Measurements from ENCODE around the gene SPHK1.
A peak's percentile ranks its signal among the peaks of the same experiment; 100 is the strongest.
"Not testable (repeated sequence)": the region's sequence is repeated elsewhere in the genome, so short reads cannot be mapped to it uniquely, and the experiment has no call there.

SPHK1 gene, protein sequence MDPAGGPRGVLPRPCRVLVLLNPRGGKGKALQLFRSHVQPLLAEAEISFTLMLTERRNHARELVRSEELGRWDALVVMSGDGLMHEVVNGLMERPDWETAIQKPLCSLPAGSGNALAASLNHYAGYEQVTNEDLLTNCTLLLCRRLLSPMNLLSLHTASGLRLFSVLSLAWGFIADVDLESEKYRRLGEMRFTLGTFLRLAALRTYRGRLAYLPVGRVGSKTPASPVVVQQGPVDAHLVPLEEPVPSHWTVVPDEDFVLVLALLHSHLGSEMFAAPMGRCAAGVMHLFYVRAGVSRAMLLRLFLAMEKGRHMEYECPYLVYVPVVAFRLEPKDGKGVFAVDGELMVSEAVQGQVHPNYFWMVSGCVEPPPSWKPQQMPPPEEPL

DNA sequence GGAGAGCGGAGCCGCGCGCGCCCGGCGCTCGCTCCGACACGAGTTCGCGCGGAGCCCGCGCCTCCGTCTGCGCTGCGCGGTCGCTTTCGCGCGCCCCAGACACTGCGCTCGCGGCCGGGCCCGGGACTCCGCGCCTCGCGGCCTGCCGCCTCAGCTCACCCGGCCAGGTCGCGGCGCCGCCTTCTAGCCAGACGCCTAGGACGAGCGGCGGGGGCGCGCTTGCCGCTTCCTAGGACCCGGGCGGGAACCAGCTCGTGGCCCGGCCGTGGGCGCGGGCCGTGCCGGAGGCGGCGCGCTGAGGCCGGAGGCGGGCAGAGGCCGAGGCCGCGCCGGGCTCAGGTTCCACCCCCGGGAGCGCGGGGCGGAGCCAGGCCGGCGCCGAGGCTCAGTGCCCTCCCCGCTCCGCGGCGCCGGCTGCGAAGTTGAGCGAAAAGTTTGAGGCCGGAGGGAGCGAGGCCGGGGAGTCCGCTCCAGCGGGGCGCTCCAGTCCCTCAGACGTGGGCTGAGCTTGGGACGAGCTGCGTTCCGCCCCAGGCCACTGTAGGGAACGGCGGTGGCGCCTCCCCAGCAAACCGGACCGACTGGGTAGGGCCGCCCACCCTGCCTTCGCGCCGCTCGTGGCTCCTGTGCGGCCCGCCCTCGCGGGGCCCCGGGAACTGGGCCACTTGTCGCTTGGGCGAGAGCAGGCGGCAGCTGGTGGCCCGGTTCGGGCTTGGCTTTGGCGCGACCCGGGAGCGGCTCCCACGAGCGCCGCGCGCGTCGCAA lies at the start of gene SPHK1:
SPHK1 (plus strand) TSS at position 388 of the 765 bp plus-strand sequence. CDS start 1,036 bp downstream, outside the sequence.
- intact Hi-C loops (cut with DNase I) = no loop called here
- no peak for DNase-seq

DNA sequence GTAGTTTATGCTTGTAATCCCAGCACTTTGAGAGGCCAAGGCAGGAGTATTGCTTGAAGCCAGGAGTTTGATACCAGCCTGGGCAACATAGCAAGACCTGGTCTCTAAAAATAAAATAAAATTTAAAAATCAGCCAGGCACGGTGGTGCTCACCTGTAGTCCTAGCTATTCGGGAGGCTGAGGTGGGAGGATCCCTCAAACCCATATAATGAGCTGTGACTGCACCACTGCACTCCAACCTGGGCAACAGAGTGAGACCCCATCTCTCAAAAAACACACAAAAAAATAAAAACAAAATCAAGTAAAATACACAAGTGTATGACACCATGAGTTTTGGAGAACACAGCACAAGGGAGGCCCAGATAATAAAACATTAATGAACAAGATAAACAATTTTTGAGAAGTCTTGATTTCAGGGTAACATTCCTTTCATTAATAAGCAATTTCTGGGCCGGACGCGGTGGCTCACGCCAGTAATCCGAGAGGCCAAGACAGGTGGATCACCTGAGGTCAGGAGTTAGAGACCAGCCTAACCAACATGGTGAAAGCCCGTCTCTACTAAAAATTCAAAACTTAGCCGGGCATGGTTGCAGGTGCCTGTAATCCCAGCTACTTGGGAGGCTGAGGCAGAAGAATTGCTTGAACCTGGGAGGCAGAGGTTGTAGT lies 48.6 kb upstream of the SPHK1 start:
- intact Hi-C loops (cut with DNase I) = no loop called here
- DNase-seq = peak in 1 of 10 donors; percentile 29

DNA sequence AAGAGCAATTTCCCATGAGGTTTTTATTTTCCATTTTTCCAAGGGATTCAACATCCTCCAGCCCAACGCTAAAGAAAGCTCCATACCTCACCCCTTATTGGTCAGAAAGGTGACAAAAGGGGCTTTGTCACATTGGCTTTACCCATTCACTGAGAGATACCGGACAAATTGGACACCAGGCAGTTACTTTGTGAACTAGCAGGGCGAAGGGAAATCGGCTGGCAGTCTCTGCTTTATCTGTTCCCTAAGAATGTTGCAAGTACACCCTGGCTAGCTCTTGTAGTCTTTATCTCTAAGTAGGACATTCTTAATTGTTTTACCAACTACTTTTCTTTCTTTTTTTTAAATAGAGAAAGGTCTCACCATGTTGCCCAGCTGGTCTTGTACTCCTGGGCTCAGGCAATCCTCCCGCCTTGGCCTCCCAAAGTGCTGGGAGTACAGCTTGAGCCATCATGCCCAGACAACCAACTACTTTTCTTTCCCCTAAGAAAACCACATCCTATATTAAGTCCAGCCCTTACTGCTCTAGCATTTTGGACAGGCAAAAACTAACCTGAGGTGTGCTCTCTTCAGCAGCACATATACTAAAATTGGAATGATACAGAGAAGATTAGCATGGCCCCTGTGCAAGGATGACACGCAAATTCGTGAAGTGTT lies 47.5 kb upstream of the SPHK1 start:
- intact Hi-C loops (cut with DNase I) = no loop called here

DNA sequence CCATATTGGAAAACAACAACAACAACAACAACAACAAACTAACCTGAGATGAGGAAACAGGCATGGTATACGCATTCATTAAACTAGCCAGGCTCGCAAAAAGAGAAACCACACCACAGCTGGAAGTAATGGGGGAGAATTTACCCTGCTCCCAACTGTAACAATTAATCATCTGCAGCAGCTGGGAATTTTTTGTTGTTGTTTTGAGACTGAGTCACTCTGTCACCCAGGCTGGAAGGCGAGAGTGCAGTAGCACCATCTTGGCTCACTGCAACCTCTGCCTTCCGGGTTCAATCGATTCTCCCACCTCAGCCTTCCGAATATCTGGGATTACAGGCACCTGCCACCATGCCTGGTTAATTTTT lies 47.0 kb upstream of the SPHK1 start:
- intact Hi-C loops (cut with DNase I) = no loop called here
- no peak for DNase-seq

More for the DNA sequence above, 47.5 kb upstream of the SPHK1 start:
- peak in 1 of 10 donors; percentile 19 for DNase-seq

DNA sequence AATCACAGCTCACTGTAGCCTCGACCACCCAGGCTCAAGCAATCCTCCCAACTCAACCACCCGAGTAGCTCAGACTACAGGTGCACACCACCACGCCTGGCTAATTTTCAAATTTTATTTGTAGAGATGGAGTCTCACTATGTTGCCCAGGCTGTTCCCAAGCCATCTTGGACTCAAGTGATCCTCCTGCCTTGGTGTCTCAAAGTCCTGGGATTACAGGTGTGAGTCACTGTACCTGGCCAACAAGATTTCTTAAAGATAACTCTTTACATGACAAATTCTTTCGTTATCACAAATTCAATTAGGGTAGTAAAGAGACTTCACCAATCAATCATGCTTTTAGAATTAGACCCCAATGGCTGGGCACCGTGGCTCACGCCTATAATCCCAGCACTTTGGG lies 43.1 kb upstream of the SPHK1 start:
- DNase-seq = peak in 1 of 10 donors; percentile 33
- intact Hi-C loops (cut with DNase I) = no loop called here

DNA sequence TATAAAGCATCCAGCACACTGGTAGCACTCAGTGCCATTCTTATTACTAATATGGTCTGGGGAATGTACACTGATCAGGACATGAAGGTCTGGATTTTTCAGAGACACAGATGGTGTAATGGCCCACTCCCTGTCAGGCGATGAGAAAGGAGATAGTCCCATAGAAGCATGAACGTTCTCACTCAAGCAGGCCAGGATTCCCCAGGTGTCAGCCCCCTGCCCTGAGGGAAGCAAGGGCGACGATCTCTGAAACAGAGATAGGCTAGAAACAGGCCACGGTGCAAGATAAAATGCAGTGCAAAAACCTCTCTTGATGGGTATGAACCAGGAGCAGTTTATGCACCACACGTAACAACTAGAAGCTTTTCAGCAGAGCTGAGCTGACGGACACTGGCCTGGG lies 41.3 kb upstream of the SPHK1 start:
- no peak for DNase-seq
- intact Hi-C loops (cut with DNase I) = no loop called here

DNA sequence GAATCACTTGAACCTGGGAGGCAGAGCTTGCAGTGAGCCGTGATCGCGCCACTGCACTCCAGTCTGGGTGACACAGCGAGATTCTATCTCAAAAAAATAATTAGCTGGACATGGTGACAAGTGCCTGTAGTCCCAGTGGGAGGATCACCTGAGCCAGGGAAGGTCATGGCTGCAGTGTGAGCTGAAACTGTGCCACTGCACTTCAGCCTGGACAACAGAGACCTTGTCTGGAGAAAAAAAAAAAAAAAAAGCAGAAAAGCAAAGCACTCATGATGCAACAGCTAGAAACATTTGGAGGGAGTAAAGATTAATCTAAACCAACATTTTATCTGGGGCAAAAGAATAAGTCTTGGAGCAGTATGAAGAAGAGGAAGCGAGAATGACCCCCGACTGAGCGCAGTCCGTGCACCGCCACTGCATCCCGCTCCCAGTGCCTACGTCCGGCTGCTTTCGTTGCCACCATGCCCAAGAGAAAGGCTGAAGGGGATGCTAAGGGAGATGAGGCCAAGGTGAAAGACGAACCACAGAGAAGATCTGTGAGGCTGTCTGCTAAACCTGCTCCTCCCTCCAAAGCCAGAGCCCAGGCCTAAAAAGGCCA lies 38.9 kb upstream of the SPHK1 start:
- DNase-seq = peak in 2 of 10 donors; percentile 41
- intact Hi-C loops (cut with DNase I) = no loop called here

DNA sequence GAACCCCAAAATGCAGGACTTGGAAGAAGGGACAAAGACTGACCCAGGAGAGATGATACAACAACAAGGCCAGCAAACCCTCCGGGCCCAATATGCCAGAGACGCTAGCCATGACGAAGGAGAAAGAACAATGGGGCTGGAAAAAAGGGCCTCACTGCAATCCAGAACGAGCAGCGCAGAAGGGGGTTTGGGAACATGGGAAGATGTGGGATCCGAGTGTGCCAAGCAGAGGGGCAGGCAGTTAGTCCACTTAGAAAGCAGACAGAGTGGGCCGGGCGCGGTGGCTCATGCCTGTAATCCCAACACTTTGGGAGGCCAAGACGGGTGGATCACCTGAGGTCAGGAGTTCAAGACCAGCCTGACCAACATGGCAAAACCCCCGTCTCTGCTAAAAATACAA lies 37.5 kb upstream of the SPHK1 start:
- peak in 2 of 10 donors; percentile 68 to 73 for DNase-seq
- intact Hi-C loops (cut with DNase I) = not testable (repeated sequence)

DNA sequence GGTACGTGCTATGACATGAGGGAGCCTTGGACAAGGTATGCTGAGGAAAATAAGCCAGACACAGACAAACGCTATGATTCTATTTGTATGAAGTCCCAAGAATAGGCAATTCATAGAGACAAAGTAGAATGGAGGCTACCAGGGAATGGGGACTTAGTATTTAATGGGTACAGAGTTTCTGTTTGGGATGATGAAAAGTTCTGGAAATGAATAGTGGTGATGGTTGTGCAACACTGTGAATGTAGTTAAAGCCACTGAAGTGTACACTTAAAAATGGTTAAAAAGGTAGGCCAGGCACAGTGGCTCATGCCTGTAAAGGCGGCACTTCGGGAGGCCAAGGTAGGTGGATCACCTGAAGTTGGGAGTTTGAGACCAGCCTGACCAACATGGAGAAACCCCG lies 33.9 kb upstream of the SPHK1 start:
- intact Hi-C loops (cut with DNase I) = no loop called here
- peak in 1 of 10 donors; percentile 16 for DNase-seq

DNA sequence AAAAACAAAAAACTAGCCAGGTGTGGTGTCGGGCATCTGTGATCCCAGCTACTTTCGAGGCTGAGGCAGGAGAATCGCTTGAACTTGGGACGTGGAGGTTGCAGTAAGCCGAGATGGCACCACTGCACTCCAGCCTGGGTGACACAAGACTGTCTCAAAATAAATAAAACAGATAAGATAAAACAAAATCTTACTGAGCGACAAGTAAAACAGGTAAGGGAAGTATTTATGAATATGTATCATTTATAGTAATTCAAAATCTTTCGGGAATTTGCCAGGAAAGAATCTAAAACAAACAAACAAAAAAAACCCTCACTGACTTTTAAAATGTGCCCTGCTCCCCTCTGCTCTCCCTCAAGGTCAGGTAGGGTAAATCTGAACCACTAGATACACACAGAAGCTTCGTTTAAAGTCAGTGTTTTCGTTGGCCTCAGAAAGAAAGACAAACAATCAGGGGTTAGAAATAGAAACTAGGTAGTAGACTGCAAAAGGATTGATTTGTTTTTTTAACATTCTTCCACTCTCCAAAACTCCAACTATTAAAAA lies 32.8 kb upstream of the SPHK1 start:
- DNase-seq = peak in 2 of 10 donors; percentile 1 to 29
- intact Hi-C loops (cut with DNase I) = no loop called here

DNA sequence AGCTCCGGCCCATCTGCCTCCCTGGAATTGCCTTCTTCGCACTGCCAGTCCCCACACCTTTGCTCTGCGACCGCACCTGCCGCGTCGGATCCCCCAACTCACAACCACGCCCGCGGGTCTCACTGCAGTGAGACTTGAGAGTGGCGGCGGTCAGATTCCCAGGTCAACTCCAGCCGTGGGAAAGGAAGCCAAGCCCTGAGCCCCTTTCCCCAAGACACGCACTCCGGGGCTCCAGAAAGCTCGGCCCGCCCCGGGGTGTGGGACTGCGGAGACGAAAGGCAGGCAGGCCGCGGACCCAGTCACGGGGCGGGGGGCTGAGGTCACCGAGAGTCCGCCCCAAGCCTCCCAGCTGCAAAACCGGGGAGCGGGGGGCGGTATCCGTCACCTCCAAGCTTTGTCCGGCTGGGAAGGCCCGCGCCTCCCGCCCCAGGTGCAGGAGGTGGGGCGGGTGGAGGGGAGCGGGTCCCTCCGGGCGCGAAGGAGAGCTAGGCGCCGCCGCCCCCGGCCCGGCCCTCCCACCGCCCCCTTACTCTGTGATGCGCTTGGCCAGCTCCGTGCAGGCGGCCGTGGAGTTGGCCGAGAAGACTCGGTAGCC lies 31.3 kb upstream of the SPHK1 start:
- peak in 6 of 10 donors; percentile 12 to 85 (median 32) for DNase-seq
- intact Hi-C loops (cut with DNase I) = no loop called here

DNA sequence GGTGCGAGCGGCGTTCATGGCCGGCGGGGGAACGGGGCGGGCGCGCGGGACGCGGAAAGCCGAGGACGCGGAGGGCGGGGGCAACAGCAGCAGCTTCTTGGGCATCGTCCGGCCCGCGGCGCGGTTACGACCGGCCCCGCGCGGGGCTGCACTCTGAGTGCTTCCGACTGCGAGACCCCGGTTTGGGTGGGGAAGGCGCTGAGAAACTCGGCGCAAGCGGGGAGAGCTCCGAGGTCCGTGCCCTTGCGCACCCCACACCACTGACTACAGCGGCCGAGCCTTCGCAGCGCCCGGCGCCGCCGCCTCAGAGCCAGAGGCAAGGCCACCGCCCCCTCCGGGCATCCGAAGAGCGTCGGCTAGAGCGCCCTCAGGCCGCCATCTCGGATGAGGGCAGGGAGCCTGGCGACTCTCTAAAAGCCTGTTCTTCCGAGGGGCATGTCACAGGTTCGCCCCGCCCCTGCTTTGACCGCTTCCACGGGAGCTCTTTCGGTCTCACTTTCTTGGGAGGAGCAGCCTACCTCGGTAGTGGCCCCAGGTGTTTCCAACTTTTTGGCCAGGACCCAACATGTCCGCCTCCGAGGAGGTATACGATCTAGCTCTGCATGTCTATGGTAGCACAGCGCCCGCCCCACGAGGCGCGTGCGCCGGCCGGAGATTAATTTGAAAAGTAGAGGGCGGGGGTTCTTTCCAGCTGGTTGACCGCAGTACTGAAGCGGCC lies 30.7 kb upstream of the SPHK1 start, which contains the start of gene PRPSAP1:
PRPSAP1 (minus strand) TSS at position 318 of the 718 bp plus-strand sequence; CDS start at position 105, 213 bp downstream.
- DNase-seq = peak; percentile 79 to 98 (median 86)
- intact Hi-C loops (cut with DNase I) = loop anchor here (1.0 kb wide), 1 partner anchor 281 kb away; the partner anchor contains the start of gene SRP68

DNA sequence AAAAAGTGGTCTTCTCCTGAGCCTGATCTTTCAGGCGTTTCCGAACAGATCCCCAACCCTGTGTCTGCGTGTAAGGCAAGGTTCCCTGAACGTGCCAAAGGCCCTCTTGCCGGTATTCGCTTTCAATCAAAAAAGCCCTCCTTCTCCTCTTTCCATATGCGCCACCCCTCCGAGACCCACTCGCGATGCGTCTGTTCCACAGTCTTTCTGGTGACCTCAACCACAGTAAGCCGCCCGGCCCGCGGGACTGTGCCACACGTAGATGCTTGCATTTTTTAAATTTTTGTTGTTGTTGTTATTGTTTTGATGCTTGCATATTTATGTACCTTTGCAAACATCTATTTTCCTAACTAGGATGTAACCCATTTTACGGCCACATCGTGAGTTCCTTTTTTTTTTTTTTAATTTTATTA lies 30.1 kb upstream of the SPHK1 start:
- intact Hi-C loops (cut with DNase I) = loop anchor here (1.0 kb wide), 1 partner anchor 282 kb away; the partner anchor contains the start of gene SRP68

DNA sequence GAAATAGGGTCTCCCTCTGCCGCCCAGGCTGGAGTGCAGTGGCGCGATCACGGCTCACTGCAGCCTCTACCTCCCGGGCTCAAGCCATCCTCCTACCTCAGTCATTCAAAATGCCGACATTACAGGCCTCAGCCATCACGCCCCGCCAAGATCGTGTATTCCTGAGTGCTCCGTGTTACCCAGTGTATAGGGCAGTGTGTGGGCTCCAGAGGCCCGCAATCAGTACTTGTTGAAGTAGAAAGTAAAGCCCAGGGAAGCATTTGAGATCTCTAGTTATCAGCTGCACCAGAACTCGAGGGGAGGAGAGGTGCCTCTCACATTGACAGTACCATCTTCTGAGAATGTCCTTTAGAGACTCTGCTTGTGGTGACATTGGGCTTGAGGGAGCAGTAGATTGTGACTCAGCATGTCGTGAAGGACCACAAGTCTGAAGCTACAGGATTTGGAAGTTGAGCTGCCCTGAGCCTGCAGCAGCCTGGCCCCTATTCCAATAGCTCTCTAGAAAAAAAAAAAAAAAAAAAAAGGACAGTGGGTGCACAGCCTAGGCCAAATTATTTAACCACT lies 29.6 kb upstream of the SPHK1 start:
- peak in 2 of 10 donors; percentile 75 to 81 for DNase-seq
- intact Hi-C loops (cut with DNase I) = loop anchor here (1.0 kb wide), 1 partner anchor 283 kb away; the partner anchor contains the start of gene SRP68

More for the DNA sequence above, 30.1 kb upstream of the SPHK1 start:
- DNase-seq = peak in 3 of 10 donors; percentile 18 to 77 (median 37)

DNA sequence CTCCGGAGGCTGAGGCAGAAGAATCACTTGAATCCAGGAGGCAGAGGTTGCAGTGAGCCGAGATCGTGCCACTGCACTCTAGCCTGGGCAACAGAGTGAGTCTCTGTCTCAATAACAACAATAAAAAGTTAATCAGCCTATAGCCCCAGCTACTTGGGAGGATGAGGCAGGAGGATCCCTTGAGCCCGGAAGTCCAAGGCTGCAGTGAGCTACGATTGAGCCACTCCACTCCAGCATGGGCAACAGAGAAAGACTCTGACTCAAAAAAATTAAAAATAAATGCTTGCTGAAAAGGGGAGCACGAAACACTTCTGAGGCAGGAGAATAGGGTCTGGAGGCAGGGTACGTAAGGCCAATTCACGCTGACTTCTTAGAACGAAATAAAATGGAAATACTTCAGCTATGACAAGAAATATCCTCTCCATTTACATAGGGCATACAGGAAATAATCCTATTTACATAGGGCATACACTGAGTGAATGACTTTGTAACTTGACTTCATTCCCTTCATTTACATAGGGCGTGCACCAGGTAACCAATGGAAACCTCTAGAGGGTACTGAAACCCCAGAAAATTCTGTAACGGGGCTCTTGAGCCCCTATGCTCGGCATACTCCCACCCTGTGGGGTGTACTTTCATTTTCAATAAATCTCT lies 27.5 kb upstream of the SPHK1 start:
- DNase-seq = no peak
- intact Hi-C loops (cut with DNase I) = no loop called here

DNA sequence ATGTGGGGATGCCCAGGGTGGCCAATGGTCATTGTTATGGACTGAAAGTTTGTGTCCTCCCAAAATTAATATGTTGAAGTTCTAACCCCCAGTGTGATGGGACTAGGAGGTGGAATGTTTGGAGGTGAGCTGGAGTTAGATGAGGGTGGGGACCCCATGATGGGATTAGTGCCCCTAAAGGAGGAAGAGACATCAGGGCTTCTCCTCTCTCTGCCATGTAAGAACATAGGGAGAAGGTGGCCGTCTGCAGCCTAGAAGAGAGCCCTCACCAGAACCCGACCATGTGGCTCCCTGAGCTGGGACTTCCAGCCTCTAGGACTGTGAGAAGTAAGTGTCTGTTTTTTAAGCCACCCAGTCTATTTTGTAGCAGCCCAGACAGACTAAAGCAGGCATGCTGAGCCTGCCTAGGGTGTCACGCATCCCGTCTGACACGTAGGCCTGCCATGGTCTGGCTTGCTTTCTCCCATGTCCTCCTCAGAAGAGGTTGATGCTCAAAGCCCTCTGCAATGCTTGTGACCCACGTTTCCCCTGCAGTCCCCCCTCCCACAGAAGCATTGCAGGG lies 26.7 kb upstream of the SPHK1 start:
- DNase-seq = no peak
- intact Hi-C loops (cut with DNase I) = no loop called here

DNA sequence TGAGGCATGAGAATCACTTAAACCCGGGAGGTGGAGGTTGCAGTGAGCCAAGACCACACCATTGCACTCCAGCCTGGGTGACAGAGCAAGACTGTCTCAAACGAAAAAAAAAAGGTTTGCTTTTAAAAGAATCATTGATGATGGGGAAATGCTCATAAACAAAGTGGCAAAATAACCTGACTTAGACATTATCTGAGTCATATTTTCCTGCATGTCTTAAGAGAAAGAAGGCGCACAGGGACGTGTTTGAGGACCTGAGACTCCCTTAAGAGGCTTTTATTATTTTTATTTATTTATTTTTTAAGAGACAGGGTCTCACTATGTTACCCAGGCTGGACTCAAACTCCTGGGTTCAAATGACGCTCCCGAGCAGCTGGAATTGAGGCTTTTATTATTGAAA lies 25.0 kb upstream of the SPHK1 start:
- no peak for DNase-seq
- intact Hi-C loops (cut with DNase I) = no loop called here

Data from posterior cingulate gyrus (tissue), 11 donors.